Left ventricle myocardium inferior (tissue), 1 donor: Measurements from ENCODE around the gene IL21. TPM values are rescaled to one million over a fixed set of nuclear protein-coding genes. Genes with fewer than 3 reads are reported as not detected.
A peak's percentile ranks its signal among the peaks of the same experiment; 100 is the strongest.
"Not testable (repeated sequence)": the region's sequence is repeated elsewhere in the genome, so short reads cannot be mapped to it uniquely, and the experiment has no call there.

Experiments used
- DNase-seq: peaks from one replicate; pipeline ENCODE4 v3.0.0-alpha.2; 2020
- H3K27ac ChIP-seq: fragments of 200-600 bp; replicated peaks from 2 replicates; pipeline ENCODE4 v1.8.0; 2021
- H3K27me3 ChIP-seq: fragments of 200-600 bp; 2 replicates; pipeline ENCODE4 v1.8.0; 2021; ENCODE audit warnings: low read depth
- H3K36me3 ChIP-seq: fragments of 200-600 bp; 2 replicates; pipeline ENCODE4 v1.8.0; 2021
- H3K4me1 ChIP-seq: fragments of 200-600 bp; 2 replicates; pipeline ENCODE4 v1.8.0; 2021
- H3K4me3 ChIP-seq: fragments of 200-600 bp; 2 replicates; pipeline ENCODE4 v1.8.0; 2021; ENCODE audit warnings: mild to moderate bottlenecking, moderate library complexity
- H3K9me3 ChIP-seq: fragments of 200-600 bp; replicated peaks from 2 replicates; pipeline ENCODE4 v1.8.0; 2021
- intact Hi-C: fragments of 100-400 bp; cut with micrococcal nuclease; formaldehyde crosslinking; loops from one replicate; pipeline ENCODE4 v1.11.0; 2022
- total RNA-seq: library from RNA; stranded (reverse); fragmentation: NEBNext Ultra II Directional; extraction: Animal tissue kit (Norgen Biotek cat#: 25700); gene quantifications from one replicate; pipeline ENCODE4 v1.2.1, GENCODE V29; 2021
- TF ChIP-seq, protein P1 (sequence below): fragments of 200-600 bp; IDR thresholded peaks from 2 replicates; pipeline ENCODE4 v1.8.0; 2021; ENCODE audit warnings: antibody characterized with exemption, mild to moderate bottlenecking, borderline replicate concordance
- donor health status: DM: no; HTN: yes; CAD: no; lungs with severe emphysema.

The IL21 gene
- total RNA-seq, 1 donor from 2014 or later, result not detected

DNA sequence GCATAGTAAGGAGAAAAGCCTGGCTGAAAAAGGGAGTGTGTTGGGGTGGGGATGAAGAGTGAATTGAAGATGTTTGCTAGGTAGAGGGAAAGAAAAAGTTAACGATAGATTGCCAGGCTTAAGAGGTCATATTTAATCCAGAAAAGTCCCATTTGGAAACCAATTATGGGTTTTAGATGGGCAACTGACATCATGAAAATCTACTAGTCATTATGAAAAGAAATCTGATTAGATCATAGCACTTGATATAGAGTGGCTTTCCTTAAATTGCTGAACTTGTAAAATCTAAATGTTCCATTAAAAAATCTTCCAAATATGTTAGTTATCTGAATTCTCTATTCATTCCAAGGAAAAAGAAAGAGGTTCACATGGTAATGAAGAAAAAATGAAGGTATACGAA lies 37.5 kb upstream of the IL21 start:
- Histone ChIP-seq H3K4me1 (no peaks in the 10 kb centered on the region), H3K27me3 (no peaks in the 10 kb centered on the region), H3K36me3 (no peaks in the 10 kb centered on the region), H3K9me3 (peaks cover 8% of the 10 kb centered on the region), H3K27ac (no peak overlapping the region), H3K4me3 (no peak overlapping the region)
- DNase-seq, result no peak
- TF ChIP-seq, protein P1, sequence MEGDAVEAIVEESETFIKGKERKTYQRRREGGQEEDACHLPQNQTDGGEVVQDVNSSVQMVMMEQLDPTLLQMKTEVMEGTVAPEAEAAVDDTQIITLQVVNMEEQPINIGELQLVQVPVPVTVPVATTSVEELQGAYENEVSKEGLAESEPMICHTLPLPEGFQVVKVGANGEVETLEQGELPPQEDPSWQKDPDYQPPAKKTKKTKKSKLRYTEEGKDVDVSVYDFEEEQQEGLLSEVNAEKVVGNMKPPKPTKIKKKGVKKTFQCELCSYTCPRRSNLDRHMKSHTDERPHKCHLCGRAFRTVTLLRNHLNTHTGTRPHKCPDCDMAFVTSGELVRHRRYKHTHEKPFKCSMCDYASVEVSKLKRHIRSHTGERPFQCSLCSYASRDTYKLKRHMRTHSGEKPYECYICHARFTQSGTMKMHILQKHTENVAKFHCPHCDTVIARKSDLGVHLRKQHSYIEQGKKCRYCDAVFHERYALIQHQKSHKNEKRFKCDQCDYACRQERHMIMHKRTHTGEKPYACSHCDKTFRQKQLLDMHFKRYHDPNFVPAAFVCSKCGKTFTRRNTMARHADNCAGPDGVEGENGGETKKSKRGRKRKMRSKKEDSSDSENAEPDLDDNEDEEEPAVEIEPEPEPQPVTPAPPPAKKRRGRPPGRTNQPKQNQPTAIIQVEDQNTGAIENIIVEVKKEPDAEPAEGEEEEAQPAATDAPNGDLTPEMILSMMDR, result no peak
- intact Hi-C loops, result no loop called here

DNA sequence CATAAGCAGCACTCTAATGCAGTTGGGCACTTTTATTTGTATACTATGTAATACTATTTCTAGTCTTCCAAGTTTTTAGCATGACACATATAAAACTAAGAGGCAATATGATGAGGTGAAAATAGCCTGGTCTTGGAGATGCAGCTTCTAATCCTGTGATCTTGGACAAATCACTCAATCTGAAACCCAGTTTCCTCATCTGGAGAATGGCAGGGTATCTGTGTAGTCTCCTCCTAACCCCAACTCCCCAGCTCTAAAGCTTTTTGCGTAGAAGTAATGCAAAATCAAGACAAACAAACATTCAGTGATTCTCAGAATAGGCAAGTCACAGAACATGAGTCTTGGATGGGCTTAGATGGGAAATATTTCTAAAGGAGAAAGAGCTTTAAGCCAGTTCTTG lies 36.7 kb upstream of the IL21 start:
- TF ChIP-seq, protein P1, result no peak
- H3K27ac ChIP-seq, result no peak overlapping the region
- DNase-seq, result no peak
- H3K36me3 ChIP-seq, result no peaks in the 10 kb centered on the region
- no peaks in the 10 kb centered on the region for H3K27me3 ChIP-seq
- intact Hi-C loops, result no loop called here
- no peak overlapping the region for H3K4me3 ChIP-seq
- H3K4me1 ChIP-seq, result no peaks in the 10 kb centered on the region
- peaks cover 8% of the 10 kb centered on the region for H3K9me3 ChIP-seq

DNA sequence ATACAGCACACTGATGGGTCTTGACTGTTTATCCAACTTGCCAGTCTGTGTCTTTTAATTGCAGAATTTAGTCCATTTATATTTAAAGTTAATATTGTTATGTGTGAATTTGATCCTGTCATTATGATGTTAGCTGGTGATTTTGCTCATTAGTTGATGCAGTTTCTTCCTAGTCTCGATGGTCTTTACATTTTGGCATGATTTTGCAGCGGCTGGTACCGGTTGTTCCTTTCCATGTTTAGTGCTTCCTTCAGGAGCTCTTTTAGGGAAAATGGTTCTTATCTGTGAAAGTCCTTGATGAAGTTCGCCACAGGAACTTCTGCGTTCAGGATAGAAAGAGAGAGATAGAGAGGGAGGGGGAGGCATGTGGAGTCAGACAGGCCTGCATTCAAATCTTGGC lies 35.7 kb upstream of the IL21 start:
- H3K9me3 ChIP-seq, H3K4me3 ChIP-seq, DNase-seq, H3K27ac ChIP-seq, intact Hi-C loops, H3K27me3 ChIP-seq, H3K36me3 ChIP-seq, H3K4me1 ChIP-seq: not testable (repeated sequence)

DNA sequence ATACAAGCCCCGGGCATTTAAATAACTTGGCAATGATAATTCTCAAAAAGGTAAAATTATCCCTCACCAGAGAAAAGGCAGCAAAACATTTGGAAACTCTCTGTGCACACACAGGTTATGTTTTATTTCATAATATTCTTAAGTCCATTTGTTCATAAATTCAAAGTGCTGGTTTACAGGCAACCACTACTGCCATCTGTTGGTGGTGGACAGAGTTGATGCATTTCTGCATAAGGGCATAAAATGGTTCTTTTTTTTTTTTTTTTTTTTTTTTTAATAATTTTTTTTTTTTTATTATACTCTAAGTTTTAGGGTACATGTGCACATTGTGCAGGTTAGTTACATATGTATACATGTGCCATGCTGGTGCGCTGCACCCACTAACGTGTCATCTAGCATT lies 31.5 kb upstream of the IL21 start:
- H3K36me3 ChIP-seq, result no peaks in the 10 kb centered on the region
- no peaks in the 10 kb centered on the region for H3K27me3 ChIP-seq
- intact Hi-C loops, result no loop called here
- TF ChIP-seq, protein P1, result peak; percentile 46
- H3K27ac ChIP-seq, result no peak overlapping the region
- H3K4me1 ChIP-seq, result no peaks in the 10 kb centered on the region
- DNase-seq, result no peak
- no peak overlapping the region for H3K4me3 ChIP-seq
- peaks cover 8% of the 10 kb centered on the region for H3K9me3 ChIP-seq

DNA sequence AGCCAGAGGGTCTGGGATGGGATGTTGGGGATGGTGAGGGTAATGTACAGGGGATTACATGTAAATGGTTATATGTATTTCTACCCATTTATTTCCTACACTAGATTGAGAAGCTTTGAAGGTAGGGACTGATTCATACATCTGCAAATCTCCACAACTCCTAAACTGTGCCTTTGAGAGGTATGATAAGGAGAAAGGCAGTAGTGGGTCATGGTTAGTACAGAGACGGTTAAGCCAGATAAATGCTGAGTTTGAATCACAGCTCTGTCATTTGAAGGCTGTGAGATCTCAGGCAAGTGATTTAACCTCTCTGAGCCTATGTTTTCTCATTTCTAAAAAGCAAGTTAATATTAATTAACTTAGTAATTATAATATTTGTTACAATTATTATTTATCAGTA lies 29.3 kb upstream of the IL21 start:
- Histone ChIP-seq H3K4me1 (no peaks in the 10 kb centered on the region), H3K9me3 (no peaks in the 10 kb centered on the region), H3K36me3 (no peaks in the 10 kb centered on the region), H3K4me3 (no peak overlapping the region), H3K27me3 (no peaks in the 10 kb centered on the region), H3K27ac (no peak overlapping the region)
- TF ChIP-seq, protein P1, result no peak
- intact Hi-C loops, result no loop called here
- DNase-seq, result no peak

DNA sequence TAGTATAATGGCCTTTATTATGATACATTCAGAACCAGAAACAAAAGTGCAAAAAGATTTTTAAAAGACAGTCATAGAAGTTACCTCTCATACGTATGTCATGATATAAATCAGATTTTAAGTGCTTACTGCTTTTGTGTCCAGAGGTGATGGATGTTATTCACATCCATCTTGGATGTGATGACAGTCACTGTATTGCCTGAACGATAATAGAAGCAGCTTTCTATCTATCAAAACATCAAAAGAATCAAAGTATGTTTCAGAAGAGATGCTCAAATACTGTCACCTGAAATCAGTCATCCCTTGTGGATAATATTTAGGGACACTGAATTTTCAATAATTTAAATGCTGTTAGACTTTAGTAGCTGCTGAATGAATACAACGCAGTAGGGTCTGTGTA lies 26.8 kb upstream of the IL21 start:
- intact Hi-C loops, result no loop called here

More for the DNA sequence above, 26.8 kb upstream of the IL21 start:
- DNase-seq, result no peak
- TF ChIP-seq, protein P1, result no peak
- H3K4me3 ChIP-seq, result no peak overlapping the region
- no peaks in the 10 kb centered on the region for H3K36me3 ChIP-seq
- H3K27me3 ChIP-seq, result no peaks in the 10 kb centered on the region
- H3K4me1 ChIP-seq, result no peaks in the 10 kb centered on the region
- H3K27ac ChIP-seq, result no peak overlapping the region
- H3K9me3 ChIP-seq, result no peaks in the 10 kb centered on the region
